Spleen (tissue), 7 donors: ENCODE measurements around the gene CXCL3.

Experiments
- POLR2A ChIP-seq, 3 donors: fragments of 450-650 bp; IDR thresholded peaks; one replicate each; pipeline ENCODE4 v1.5.1; 2017; ENCODE audit warnings: antibody characterized with exemption in 3 of 3, mild to moderate bottlenecking in 1 of 3
- POLR2AphosphoS5 ChIP-seq, 3 donors: sonication (generic); formaldehyde crosslinking; IDR thresholded peaks; one replicate each; pipeline ENCODE4 v1.5.1; 2017; ENCODE audit warnings: antibody characterized with exemption in 3 of 3
- TF ChIP-seq, protein P1 (sequence below), 11 experiments: fragments of 200-600 bp in 7 of 11; fragments of 450-650 bp in 4 of 11; sonication (generic) in 4 of 11; IDR thresholded peaks in 8 of 11; conservative IDR thresholded peaks in 3 of 11; 1 replicate in 7 of 11; 2 replicates in 4 of 11; pipeline versions ENCODE4 v1.4.0 to v1.8.0; 2016 to 2021; ENCODE audit warnings: antibody characterized with exemption in 11 of 11, inconsistent platforms in 4 of 11, mild to moderate bottlenecking in 1 of 11
- donor health status: DM: no; HTN: no; CAD: no; lungs with moderate emphysema.
- donor health status: DM: no; HTN: no; CAD: no.
- donor health status: DM: no; HTN: no; CAD: no.

DNA sequence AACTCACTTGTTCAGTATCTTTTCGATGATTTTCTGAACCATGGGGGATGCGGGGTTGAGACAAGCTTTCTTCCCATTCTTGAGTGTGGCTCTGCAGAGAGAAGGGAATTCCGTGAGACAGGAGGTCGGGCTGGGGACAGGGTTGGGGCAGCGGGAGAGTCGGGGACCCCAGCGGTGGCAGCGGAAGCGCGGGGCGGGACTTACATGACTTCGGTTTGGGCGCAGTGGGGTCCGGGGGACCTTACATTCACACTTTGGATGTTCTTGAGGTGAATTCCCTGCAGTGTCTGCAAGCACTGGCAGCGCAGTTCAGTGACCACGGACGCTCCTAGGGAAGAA lies 434 bp downstream of the CXCL3 start:
- TF ChIP-seq POLR2A (IDR thresholded peaks at IDR 0.05) (no peak), POLR2AphosphoS5 (IDR thresholded peaks at IDR 0.05) (no peak)
- TF ChIP-seq, protein P1, sequence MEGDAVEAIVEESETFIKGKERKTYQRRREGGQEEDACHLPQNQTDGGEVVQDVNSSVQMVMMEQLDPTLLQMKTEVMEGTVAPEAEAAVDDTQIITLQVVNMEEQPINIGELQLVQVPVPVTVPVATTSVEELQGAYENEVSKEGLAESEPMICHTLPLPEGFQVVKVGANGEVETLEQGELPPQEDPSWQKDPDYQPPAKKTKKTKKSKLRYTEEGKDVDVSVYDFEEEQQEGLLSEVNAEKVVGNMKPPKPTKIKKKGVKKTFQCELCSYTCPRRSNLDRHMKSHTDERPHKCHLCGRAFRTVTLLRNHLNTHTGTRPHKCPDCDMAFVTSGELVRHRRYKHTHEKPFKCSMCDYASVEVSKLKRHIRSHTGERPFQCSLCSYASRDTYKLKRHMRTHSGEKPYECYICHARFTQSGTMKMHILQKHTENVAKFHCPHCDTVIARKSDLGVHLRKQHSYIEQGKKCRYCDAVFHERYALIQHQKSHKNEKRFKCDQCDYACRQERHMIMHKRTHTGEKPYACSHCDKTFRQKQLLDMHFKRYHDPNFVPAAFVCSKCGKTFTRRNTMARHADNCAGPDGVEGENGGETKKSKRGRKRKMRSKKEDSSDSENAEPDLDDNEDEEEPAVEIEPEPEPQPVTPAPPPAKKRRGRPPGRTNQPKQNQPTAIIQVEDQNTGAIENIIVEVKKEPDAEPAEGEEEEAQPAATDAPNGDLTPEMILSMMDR (IDR thresholded peaks at IDR 0.05 in 8 of 11, conservative IDR thresholded peaks at IDR 0.05 in 3 of 11): no peak
